Stimulated activated CD8-positive, alpha-beta memory T cell treated with anti-CD3 and anti-CD28 coated beads, Interleukin-7, amount 100 ng/mL, for 4 hours (primary cell): ENCODE data around the gene PCNX3.

Experiments used
- DNase-seq, 2 donors: peaks; one replicate each; pipeline ENCODE4 v3.0.0-alpha.2; 2020; ENCODE audit warnings: low read depth in 2 of 2

PCNX3 gene

GRCh38 chr11:65580031-65580692 lies 35.4 kb upstream of the PCNX3 start:
- no peak for DNase-seq

- no peak for DNase-seq
Measured at GRCh38 chr11:65580756-65581155, 34.8 kb upstream of the PCNX3 start.

GRCh38 chr11:65581928-65582327 lies 33.6 kb upstream of the PCNX3 start:
- no peak for DNase-seq

- no peak for DNase-seq
Measured at GRCh38 chr11:65583589-65583988, 32.0 kb upstream of the PCNX3 start.

- DNase-seq: no peak
Measured at GRCh38 chr11:65584106-65584505, 31.5 kb upstream of the PCNX3 start.

GRCh38 chr11:65584723-65585171 lies 30.8 kb upstream of the PCNX3 start:
- DNase-seq: no peak

GRCh38 chr11:65585396-65586246 lies 30.0 kb upstream of the PCNX3 start:
- no peak for DNase-seq

- DNase-seq: no peak
Measured at GRCh38 chr11:65586247-65586630, 29.3 kb upstream of the PCNX3 start.

GRCh38 chr11:65586676-65587075 lies 28.9 kb upstream of the PCNX3 start:
- no peak for DNase-seq

- peak; percentile 54 to 60 for DNase-seq
Measured at GRCh38 chr11:65588199-65589054, 27.1 kb upstream of the PCNX3 start.

GRCh38 chr11:65589444-65590239 lies 25.9 kb upstream of the PCNX3 start:
- peak in 1 of 2 donors; percentile 33 for DNase-seq

- DNase-seq: no peak
Measured at GRCh38 chr11:65590240-65590738, 25.3 kb upstream of the PCNX3 start.

GRCh38 chr11:65591939-65592857 lies 23.4 kb upstream of the PCNX3 start:
- DNase-seq: no peak

GRCh38 chr11:65592858-65593517 lies 22.6 kb upstream of the PCNX3 start:
- DNase-seq: no peak

- DNase-seq: peak in 1 of 2 donors; percentile 40
Measured at GRCh38 chr11:65593518-65594414, 21.8 kb upstream of the PCNX3 start.

- no peak for DNase-seq
Measured at GRCh38 chr11:65595131-65595530, 20.4 kb upstream of the PCNX3 start.

- DNase-seq: no peak
Measured at GRCh38 chr11:65595543-65596281, 19.9 kb upstream of the PCNX3 start, which contains the start of gene KCNK7. TSS of gene KCNK7 (minus strand) at chr11:65595800. CDS start at chr11:65595772, 28 bp downstream.

GRCh38 chr11:65596520-65596919 lies 19.1 kb upstream of the PCNX3 start:
- no peak for DNase-seq
